PFSK-1 (cell line): Measurements from ENCODE around the gene DPT.

Experiments
- POLR2AphosphoS5 ChIP-seq: IDR thresholded peaks from 2 replicates; pipeline ENCODE4 v1.6.1; 2012; ENCODE audit warnings: low read depth, mild to moderate bottlenecking, control low read depth, low read length, moderate library complexity
- TAF1 ChIP-seq: IDR thresholded peaks from 2 replicates; pipeline ENCODE4 v1.6.1; 2012; ENCODE audit warnings: low read length, control low read depth, borderline replicate concordance; ENCODE audit not compliant: insufficient read depth

DNA sequence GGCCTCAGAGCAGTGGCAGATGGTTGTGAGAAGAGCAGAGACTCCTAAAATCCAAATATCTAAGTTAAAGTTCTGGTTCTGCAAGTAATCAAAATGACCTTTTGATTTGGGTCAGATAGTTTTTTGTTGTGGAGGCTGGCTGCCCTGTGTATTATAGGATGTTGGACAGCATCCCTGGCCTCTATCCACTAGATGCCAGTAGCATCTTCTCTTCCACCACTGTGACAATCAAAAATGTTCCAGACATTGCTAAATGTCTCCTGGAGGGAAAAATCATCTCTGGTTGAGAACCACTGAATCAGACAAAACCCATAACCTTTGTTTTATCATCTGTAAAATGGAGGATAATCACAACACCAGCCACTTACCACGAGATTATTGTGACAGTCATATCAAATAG, 5.9 kb upstream of the DPT start:
- TF ChIP-seq POLR2AphosphoS5 (no peak), TAF1 (no peak)
